Osteocyte (in vitro differentiated cells): Measurements from ENCODE around the gene NOP16. TPM values are rescaled to one million over a fixed set of nuclear protein-coding genes. Genes with fewer than 3 reads are reported as not detected.
"Not testable (repeated sequence)": the region's sequence is repeated elsewhere in the genome, so short reads cannot be mapped to it uniquely, and the experiment has no call there.

ENCODE experiments used
- DNase-seq: peaks from one replicate; pipeline ENCODE4 v3.0.0; 2021; ENCODE audit warnings: mixed read lengths; ENCODE audit not compliant: unreplicated experiment; ENCODE audit errors: extremely low spot score
- H3K27ac Mint-ChIP-seq: one replicate; pipeline ENCODE4 v1.8.0; 2021; ENCODE audit warnings: mild to moderate bottlenecking, mixed read lengths; ENCODE audit not compliant: unreplicated experiment
- H3K27me3 Mint-ChIP-seq: one replicate; pipeline ENCODE4 v1.8.0; 2021; ENCODE audit warnings: mixed read lengths; ENCODE audit not compliant: unreplicated experiment
- H3K36me3 Mint-ChIP-seq: one replicate; pipeline ENCODE4 v1.8.0; 2021; ENCODE audit warnings: mixed read lengths; ENCODE audit not compliant: unreplicated experiment
- H3K4me1 Mint-ChIP-seq: one replicate; pipeline ENCODE4 v1.8.0; 2021; ENCODE audit warnings: mixed read lengths; ENCODE audit not compliant: unreplicated experiment
- H3K4me3 Mint-ChIP-seq: one replicate; pipeline ENCODE4 v1.8.0; 2021; ENCODE audit warnings: mild to moderate bottlenecking, moderate library complexity, mixed read lengths; ENCODE audit not compliant: unreplicated experiment
- H3K9me3 Mint-ChIP-seq: one replicate; pipeline ENCODE4 v1.8.0; 2021; ENCODE audit warnings: mixed read lengths; ENCODE audit not compliant: unreplicated experiment
- total RNA-seq: library from RNA; stranded (reverse); gene quantifications from 2 replicates; pipeline ENCODE4 v1.2.1, GENCODE V29; 2021
- TF ChIP-seq, protein P1 (sequence below): fragments of 200-600 bp; sonication (generic); IDR thresholded peaks from 2 replicates; pipeline ENCODE4 v1.5.0; 2021; ENCODE audit warnings: antibody characterized with exemption, mild to moderate bottlenecking, moderate library complexity

The NOP16 gene
- total RNA-seq, 1 donor from 2014 or later, result 15.5 TPM

DNA sequence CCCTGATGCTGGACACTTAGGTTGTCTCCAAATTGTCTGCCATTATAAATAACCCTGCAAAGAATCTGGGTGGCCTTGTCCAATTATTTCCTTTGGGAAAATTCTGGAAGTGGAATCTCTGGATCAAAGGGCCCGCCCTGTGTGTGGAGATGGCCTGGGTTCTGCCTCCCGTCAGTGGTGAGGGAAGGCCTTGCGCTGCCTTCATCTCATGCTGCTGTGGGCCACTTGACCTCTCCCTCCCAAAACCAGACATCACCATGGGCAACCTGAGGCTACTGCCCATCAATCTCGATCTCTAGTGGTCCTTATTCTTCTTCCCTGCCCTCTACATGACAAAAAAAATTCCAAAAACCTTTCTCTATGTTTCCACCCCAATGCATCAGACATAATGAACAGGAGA is 21.4 kb upstream of the NOP16 start:
- Mint-ChIP-seq H3K9me3 (no peaks in the 10 kb centered on the region), H3K4me3 (no peak overlapping the region), H3K27ac (no peak overlapping the region), H3K4me1 (peaks cover 43% of the 10 kb centered on the region), H3K36me3 (peaks cover 18% of the 10 kb centered on the region), H3K27me3 (no peaks in the 10 kb centered on the region)
- TF ChIP-seq, protein P1, sequence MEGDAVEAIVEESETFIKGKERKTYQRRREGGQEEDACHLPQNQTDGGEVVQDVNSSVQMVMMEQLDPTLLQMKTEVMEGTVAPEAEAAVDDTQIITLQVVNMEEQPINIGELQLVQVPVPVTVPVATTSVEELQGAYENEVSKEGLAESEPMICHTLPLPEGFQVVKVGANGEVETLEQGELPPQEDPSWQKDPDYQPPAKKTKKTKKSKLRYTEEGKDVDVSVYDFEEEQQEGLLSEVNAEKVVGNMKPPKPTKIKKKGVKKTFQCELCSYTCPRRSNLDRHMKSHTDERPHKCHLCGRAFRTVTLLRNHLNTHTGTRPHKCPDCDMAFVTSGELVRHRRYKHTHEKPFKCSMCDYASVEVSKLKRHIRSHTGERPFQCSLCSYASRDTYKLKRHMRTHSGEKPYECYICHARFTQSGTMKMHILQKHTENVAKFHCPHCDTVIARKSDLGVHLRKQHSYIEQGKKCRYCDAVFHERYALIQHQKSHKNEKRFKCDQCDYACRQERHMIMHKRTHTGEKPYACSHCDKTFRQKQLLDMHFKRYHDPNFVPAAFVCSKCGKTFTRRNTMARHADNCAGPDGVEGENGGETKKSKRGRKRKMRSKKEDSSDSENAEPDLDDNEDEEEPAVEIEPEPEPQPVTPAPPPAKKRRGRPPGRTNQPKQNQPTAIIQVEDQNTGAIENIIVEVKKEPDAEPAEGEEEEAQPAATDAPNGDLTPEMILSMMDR, result no peak
- DNase-seq, result no peak

DNA sequence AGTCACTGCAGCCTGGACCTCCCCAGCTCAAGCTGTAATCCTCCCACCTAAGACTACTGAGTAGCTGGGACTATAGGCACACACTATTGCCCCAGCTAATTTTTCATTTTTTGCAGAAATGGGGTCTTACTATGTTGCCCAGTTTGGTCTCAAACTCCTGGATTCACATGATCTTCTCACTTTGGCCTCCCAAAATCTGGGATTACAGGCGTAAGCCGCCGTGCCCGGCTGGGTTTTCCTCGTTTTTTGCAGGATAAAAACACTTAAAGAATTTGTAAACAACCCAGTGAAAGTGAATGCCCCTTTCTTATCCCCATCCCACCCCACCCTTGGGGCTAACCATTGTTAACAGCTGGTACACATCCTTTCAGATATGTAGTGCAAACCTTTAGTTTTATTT is 20.2 kb upstream of the NOP16 start:
- TF ChIP-seq, protein P1, result no peak
- no peak overlapping the region for H3K27ac Mint-ChIP-seq
- no peaks in the 10 kb centered on the region for H3K9me3 Mint-ChIP-seq
- no peak overlapping the region for H3K4me3 Mint-ChIP-seq
- peaks cover 20% of the 10 kb centered on the region for H3K36me3 Mint-ChIP-seq
- DNase-seq, result no peak
- no peaks in the 10 kb centered on the region for H3K27me3 Mint-ChIP-seq
- peaks cover 31% of the 10 kb centered on the region for H3K4me1 Mint-ChIP-seq

- DNase-seq, H3K27ac Mint-ChIP-seq, H3K27me3 Mint-ChIP-seq, H3K4me3 Mint-ChIP-seq, H3K9me3 Mint-ChIP-seq: not testable (repeated sequence)
- H3K36me3 Mint-ChIP-seq, result peaks cover 20% of the 10 kb centered on the region
- H3K4me1 Mint-ChIP-seq, result peaks cover 27% of the 10 kb centered on the region
Observed at GRCh38 chr5:176408252-176408573, 19.8 kb upstream of the NOP16 start.

GRCh38 chr5:176407456-176408251 is 19.3 kb upstream of the NOP16 start:
- Mint-ChIP-seq H3K9me3 (no peaks in the 10 kb centered on the region), H3K36me3 (peaks cover 20% of the 10 kb centered on the region), H3K4me3 (no peak overlapping the region), H3K27ac (peak overlapping the region; percentile 52), H3K4me1 (peaks cover 23% of the 10 kb centered on the region), H3K27me3 (no peaks in the 10 kb centered on the region)
- TF ChIP-seq, protein P1, result no peak
- no peak for DNase-seq

- H3K4me1 Mint-ChIP-seq, result peaks cover 21% of the 10 kb centered on the region
- TF ChIP-seq, protein P1, result no peak
- DNase-seq, result no peak
- peaks cover 20% of the 10 kb centered on the region for H3K36me3 Mint-ChIP-seq
- H3K9me3 Mint-ChIP-seq, result no peaks in the 10 kb centered on the region
- H3K4me3 Mint-ChIP-seq, result no peak overlapping the region
- no peaks in the 10 kb centered on the region for H3K27me3 Mint-ChIP-seq
- no peak overlapping the region for H3K27ac Mint-ChIP-seq
Observed at GRCh38 chr5:176406436-176407052, 18.1 kb upstream of the NOP16 start.
